HepG2 (cell line): Measurements from ENCODE around the gene NIPAL3. TPM values are rescaled to one million over a fixed set of nuclear protein-coding genes. Genes with fewer than 3 reads are reported as not detected.

Experiments
- CREB1 ChIP-seq, 2 experiments: fragments of 450-650 bp in 1 of 2; IDR thresholded peaks; 2 replicates each; pipeline ENCODE4 v1.6.1; 2016 to 2017; ENCODE audit warnings: control low read depth in 1 of 2, mild to moderate bottlenecking in 1 of 2, missing compliant biosample characterization in 1 of 2, missing genetic modification characterization in 1 of 2
- GABPB1 ChIP-seq: IDR thresholded peaks from 2 replicates; pipeline ENCODE4 v1.6.1; 2016; ENCODE audit warnings: mild to moderate bottlenecking, missing genetic modification reagents, moderate library complexity, missing compliant biosample characterization
- HNRNPLL ChIP-seq: fragments of 200-400 bp; formaldehyde crosslinking; IDR thresholded peaks from 2 replicates; pipeline ENCODE4 v1.6.1; 2017; ENCODE audit warnings: mild to moderate bottlenecking, low read depth, low read length; ENCODE audit not compliant: poor library complexity, severe bottlenecking
- HOXA3 ChIP-seq: sonication (generic); formaldehyde crosslinking; IDR thresholded peaks from 2 replicates; pipeline ENCODE4 v1.5.0; 2020; ENCODE audit warnings: missing genetic modification reagents
- JUN ChIP-seq: sonication (generic); formaldehyde crosslinking; IDR thresholded peaks from 2 replicates; pipeline ENCODE4 v1.4.0; 2020; ENCODE audit warnings: mild to moderate bottlenecking, missing genetic modification reagents
- KDM6A ChIP-seq: IDR thresholded peaks from 2 replicates; pipeline ENCODE4 v1.6.1; 2016; ENCODE audit warnings: low read depth
- MEIS1 ChIP-seq: sonication (generic); formaldehyde crosslinking; IDR thresholded peaks from 2 replicates; pipeline ENCODE4 v1.9.0; 2021; ENCODE audit warnings: mild to moderate bottlenecking, missing genetic modification reagents, moderate library complexity, borderline replicate concordance
- NONO ChIP-seq, 2 experiments: fragments of 450-650 bp in 1 of 2; sonication (generic) in 1 of 2; formaldehyde crosslinking in 1 of 2; IDR thresholded peaks in 1 of 2; conservative IDR thresholded peaks in 1 of 2; 2 replicates each; pipeline versions ENCODE4 v1.6.1 to v1.8.0; 2017 to 2022; ENCODE audit warnings: mild to moderate bottlenecking in 1 of 2, missing genetic modification reagents in 1 of 2, moderate library complexity in 1 of 2
- PHF21A ChIP-seq: sonication (generic); formaldehyde crosslinking; IDR thresholded peaks from 2 replicates; pipeline ENCODE4 v1.5.0; 2020; ENCODE audit warnings: mild to moderate bottlenecking, missing genetic modification reagents
- SIN3B ChIP-seq: fragments of 150-350 bp; IDR thresholded peaks from 2 replicates; pipeline ENCODE4 v1.6.1; 2014; ENCODE audit warnings: low read length
- SMAD3 ChIP-seq: sonication (generic); formaldehyde crosslinking; IDR thresholded peaks from 2 replicates; pipeline ENCODE4 v1.4.0; 2020; ENCODE audit warnings: missing genetic modification reagents
- SNAI1 ChIP-seq: sonication (generic); formaldehyde crosslinking; IDR thresholded peaks from 2 replicates; pipeline ENCODE4 v1.5.0; 2020; ENCODE audit warnings: mild to moderate bottlenecking, missing genetic modification reagents, borderline replicate concordance
- ZEB1 ChIP-seq: IDR thresholded peaks from 2 replicates; pipeline ENCODE4 v1.6.1; 2012; ENCODE audit warnings: mild to moderate bottlenecking, low read depth, inconsistent platforms; ENCODE audit not compliant: insufficient replicate concordance
- ZNF232 ChIP-seq: sonication (generic); formaldehyde crosslinking; IDR thresholded peaks from 2 replicates; pipeline ENCODE4 v1.4.0; 2020; ENCODE audit warnings: missing genetic modification reagents, borderline replicate concordance
- ZNF841 ChIP-seq: sonication (generic); formaldehyde crosslinking; IDR thresholded peaks from 2 replicates; pipeline ENCODE4 v1.8.1; 2023; ENCODE audit warnings: missing genetic modification reagents, borderline replicate concordance
- ZNF891 ChIP-seq: sonication (generic); formaldehyde crosslinking; IDR thresholded peaks from 2 replicates; pipeline ENCODE4 v1.5.0; 2020; ENCODE audit warnings: mild to moderate bottlenecking, missing genetic modification reagents
- ZSCAN25 ChIP-seq: sonication (generic); formaldehyde crosslinking; IDR thresholded peaks from 2 replicates; pipeline ENCODE4 v1.8.0; 2022; ENCODE audit warnings: mild to moderate bottlenecking, missing genetic modification reagents
- polyA plus RNA-seq, 8 experiments: library from polyadenylated mRNA; depleted of rRNA in 3 of 8; stranded (reverse) in 7 of 8; unstranded in 1 of 8; fragments of >200 nt; fragmentation: Illumina TruSeq in 4 of 8; extraction: Trizol in 4 of 8; gene quantifications; 2 replicates each; pipeline versions ENCODE4 v1.2.1 to v1.2.3, GENCODE V29; 2011 to 2016; ENCODE audit warnings: low read depth in 4 of 8, missing spikeins in 1 of 8, mixed read lengths in 1 of 8; ENCODE audit not compliant: insufficient read depth in 1 of 8
- total RNA-seq, 5 experiments: library from RNA; depleted of rRNA; stranded (reverse); fragments of >200 nt; fragmentation: Illumina TruSeq; extraction: Trizol; gene quantifications; 2 replicates each; pipeline ENCODE4 v1.2.3, GENCODE V29; 2016; ENCODE audit warnings: low read depth in 1 of 5
- TF ChIP-seq, protein P1 (sequence below): sonication (generic); formaldehyde crosslinking; IDR thresholded peaks from 2 replicates; pipeline ENCODE4 v1.5.1; 2020; ENCODE audit warnings: missing genetic modification reagents, mild to moderate bottlenecking, borderline replicate concordance
- TF ChIP-seq, protein P2 (sequence below): IDR thresholded peaks from 2 replicates; pipeline ENCODE4 v1.6.1; 2018; ENCODE audit warnings: missing genetic modification reagents
- TF ChIP-seq, protein P3 (sequence below): sonication (generic); formaldehyde crosslinking; IDR thresholded peaks from 2 replicates; pipeline ENCODE4 v1.5.0; 2020; ENCODE audit warnings: mild to moderate bottlenecking, missing genetic modification reagents
- TF ChIP-seq, protein P4 (sequence below): sonication (generic); formaldehyde crosslinking; IDR thresholded peaks from 2 replicates; pipeline ENCODE4 v1.4.0; 2020; ENCODE audit warnings: missing genetic modification reagents

NIPAL3 gene
- total and polyA plus RNA-seq, 2 of the 13 experiments (the other 11 are each of a cell fraction or from before 2014, with no cell fraction given), result 5.6 to 8.6 TPM

DNA sequence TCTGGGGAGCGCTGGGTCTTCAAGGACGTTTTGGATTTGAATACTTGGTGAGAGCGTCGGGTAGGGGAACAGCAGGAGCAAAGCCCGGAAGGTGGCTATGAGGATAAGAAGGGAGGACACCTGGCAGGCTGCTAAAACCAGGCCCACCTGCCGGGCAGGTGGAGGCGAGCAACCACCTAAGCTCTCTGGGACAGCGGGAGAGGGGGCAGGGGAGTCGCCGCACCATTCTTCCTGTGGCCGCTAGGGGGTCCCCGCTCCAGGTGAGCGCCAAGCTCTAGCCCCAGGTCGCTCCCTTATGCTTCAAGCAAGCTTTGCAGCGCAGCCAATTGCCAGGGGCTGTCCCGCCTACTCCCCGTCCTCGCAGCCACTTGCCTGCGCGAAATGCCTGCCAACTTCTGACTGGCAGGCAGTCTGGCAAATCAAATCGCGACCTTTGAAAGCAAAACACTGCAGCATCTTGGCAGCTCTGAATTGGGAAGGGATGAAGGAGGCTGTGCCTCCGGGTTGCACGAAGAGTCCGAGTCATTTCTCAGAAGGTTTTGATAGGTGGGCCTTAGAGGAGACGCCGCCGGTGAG is at the start of gene NIPAL3 (continued):
- TF ChIP-seq, protein P1, sequence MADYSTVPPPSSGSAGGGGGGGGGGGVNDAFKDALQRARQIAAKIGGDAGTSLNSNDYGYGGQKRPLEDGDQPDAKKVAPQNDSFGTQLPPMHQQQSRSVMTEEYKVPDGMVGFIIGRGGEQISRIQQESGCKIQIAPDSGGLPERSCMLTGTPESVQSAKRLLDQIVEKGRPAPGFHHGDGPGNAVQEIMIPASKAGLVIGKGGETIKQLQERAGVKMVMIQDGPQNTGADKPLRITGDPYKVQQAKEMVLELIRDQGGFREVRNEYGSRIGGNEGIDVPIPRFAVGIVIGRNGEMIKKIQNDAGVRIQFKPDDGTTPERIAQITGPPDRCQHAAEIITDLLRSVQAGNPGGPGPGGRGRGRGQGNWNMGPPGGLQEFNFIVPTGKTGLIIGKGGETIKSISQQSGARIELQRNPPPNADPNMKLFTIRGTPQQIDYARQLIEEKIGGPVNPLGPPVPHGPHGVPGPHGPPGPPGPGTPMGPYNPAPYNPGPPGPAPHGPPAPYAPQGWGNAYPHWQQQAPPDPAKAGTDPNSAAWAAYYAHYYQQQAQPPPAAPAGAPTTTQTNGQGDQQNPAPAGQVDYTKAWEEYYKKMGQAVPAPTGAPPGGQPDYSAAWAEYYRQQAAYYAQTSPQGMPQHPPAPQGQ (CRISPR knock-in tag), result no peak
- peak; percentile 54; the same call in 1 of the 2 replicates for TF ChIP-seq SIN3B
- TF ChIP-seq ZNF841 (CRISPR knock-in tag), result no peak
- TF ChIP-seq HNRNPLL, result peak; percentile 54
- TF ChIP-seq ZNF891 (CRISPR knock-in tag), result no peak
- 0 out of 2 replicates have a peak, but pooled peaks have one; percentile 20 for TF ChIP-seq SMAD3 (CRISPR knock-in tag)
- no peak for TF ChIP-seq JUN
- TF ChIP-seq, protein P2, sequence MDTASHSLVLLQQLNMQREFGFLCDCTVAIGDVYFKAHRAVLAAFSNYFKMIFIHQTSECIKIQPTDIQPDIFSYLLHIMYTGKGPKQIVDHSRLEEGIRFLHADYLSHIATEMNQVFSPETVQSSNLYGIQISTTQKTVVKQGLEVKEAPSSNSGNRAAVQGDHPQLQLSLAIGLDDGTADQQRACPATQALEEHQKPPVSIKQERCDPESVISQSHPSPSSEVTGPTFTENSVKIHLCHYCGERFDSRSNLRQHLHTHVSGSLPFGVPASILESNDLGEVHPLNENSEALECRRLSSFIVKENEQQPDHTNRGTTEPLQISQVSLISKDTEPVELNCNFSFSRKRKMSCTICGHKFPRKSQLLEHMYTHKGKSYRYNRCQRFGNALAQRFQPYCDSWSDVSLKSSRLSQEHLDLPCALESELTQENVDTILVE, result 0 out of 2 replicates have a peak, but pooled peaks have one; percentile 23
- TF ChIP-seq MEIS1, result peak; percentile 64; the same call in 1 of the 2 replicates
- peak; percentile 100 for TF ChIP-seq ZEB1
- TF ChIP-seq CREB1 (IDR thresholded peaks at IDR 0.05), result peak; percentile 67
- TF ChIP-seq CREB1 (CRISPR knock-in tag; IDR thresholded peaks at IDR 0.05), result peak; percentile 89
- TF ChIP-seq HOXA3, result peak; percentile 17; the same call in 1 of the 2 replicates
- TF ChIP-seq PHF21A (CRISPR knock-in tag), result peak; percentile 56
- TF ChIP-seq GABPB1 (CRISPR knock-in tag), result peak; percentile 87
- TF ChIP-seq KDM6A (CRISPR knock-in tag), result no peak
- no peak for TF ChIP-seq NONO (IDR thresholded peaks at IDR 0.05)
- no peak for TF ChIP-seq NONO (CRISPR knock-in tag; conservative IDR thresholded peaks at IDR 0.05)
- TF ChIP-seq, protein P3, sequence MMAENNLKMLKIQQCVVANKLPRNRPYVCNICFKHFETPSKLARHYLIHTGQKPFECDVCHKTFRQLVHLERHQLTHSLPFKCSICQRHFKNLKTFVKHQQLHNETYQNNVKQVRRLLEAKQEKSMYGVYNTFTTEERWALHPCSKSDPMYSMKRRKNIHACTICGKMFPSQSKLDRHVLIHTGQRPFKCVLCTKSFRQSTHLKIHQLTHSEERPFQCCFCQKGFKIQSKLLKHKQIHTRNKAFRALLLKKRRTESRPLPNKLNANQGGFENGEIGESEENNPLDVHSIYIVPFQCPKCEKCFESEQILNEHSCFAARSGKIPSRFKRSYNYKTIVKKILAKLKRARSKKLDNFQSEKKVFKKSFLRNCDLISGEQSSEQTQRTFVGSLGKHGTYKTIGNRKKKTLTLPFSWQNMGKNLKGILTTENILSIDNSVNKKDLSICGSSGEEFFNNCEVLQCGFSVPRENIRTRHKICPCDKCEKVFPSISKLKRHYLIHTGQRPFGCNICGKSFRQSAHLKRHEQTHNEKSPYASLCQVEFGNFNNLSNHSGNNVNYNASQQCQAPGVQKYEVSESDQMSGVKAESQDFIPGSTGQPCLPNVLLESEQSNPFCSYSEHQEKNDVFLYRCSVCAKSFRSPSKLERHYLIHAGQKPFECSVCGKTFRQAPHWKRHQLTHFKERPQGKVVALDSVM (CRISPR knock-in tag), result peak; percentile 91
- no peak for TF ChIP-seq SNAI1 (CRISPR knock-in tag)
- TF ChIP-seq ZNF232 (CRISPR knock-in tag), result peak; percentile 57; the same call in 1 of the 2 replicates
- TF ChIP-seq ZSCAN25, result peak; percentile 44; the same call in 1 of the 2 replicates
- TF ChIP-seq, protein P4, sequence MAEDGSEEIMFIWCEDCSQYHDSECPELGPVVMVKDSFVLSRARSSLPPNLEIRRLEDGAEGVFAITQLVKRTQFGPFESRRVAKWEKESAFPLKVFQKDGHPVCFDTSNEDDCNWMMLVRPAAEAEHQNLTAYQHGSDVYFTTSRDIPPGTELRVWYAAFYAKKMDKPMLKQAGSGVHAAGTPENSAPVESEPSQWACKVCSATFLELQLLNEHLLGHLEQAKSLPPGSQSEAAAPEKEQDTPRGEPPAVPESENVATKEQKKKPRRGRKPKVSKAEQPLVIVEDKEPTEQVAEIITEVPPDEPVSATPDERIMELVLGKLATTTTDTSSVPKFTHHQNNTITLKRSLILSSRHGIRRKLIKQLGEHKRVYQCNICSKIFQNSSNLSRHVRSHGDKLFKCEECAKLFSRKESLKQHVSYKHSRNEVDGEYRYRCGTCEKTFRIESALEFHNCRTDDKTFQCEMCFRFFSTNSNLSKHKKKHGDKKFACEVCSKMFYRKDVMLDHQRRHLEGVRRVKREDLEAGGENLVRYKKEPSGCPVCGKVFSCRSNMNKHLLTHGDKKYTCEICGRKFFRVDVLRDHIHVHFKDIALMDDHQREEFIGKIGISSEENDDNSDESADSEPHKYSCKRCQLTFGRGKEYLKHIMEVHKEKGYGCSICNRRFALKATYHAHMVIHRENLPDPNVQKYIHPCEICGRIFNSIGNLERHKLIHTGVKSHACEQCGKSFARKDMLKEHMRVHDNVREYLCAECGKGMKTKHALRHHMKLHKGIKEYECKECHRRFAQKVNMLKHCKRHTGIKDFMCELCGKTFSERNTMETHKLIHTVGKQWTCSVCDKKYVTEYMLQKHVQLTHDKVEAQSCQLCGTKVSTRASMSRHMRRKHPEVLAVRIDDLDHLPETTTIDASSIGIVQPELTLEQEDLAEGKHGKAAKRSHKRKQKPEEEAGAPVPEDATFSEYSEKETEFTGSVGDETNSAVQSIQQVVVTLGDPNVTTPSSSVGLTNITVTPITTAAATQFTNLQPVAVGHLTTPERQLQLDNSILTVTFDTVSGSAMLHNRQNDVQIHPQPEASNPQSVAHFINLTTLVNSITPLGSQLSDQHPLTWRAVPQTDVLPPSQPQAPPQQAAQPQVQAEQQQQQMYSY (CRISPR knock-in tag), result no peak
